HEK293 (cell line): ENCODE data around the gene TMCC2.
A peak's percentile ranks its signal among the peaks of the same experiment; 100 is the strongest.

Experiments
- CTCF ChIA-PET: fragments of 350-600 bp; formaldehyde crosslinking; extraction: SDS; loops from one replicate; lab custom pipeline; 2021; ENCODE audit warnings: antibody characterized with exemption; lab: Yijun Ruan, JAX
- POLR2A ChIA-PET: fragments of 300-600 bp; formaldehyde crosslinking; extraction: SDS; loops from one replicate; lab custom pipeline; 2020; ENCODE audit warnings: antibody characterized with exemption, inconsistent platforms; lab: Yijun Ruan, JAX
- H3K27ac ChIP-seq: fragments of 200-500 bp; sonication (Bioruptor generic); 2 replicates; pipeline ENCODE4 v1.5.1; 2014; ENCODE audit warnings: low read depth, low read length, control low read depth, inconsistent platforms; ENCODE audit errors: extremely low read depth
- H3K36me3 ChIP-seq, 2 experiments: fragments of 200-500 bp in 1 of 2; sonication (Bioruptor generic) in 1 of 2; 1 replicate in 1 of 2; 2 replicates in 1 of 2; pipeline ENCODE4 v1.5.1; 2014 to 2017; ENCODE audit warnings: inconsistent platforms in 2 of 2, low read length in 2 of 2; ENCODE audit not compliant: control insufficient read depth in 2 of 2, insufficient read depth in 1 of 2
- H3K4me1 ChIP-seq: fragments of 200-500 bp; sonication (Bioruptor generic); 2 replicates; pipeline ENCODE4 v1.5.1; 2014; ENCODE audit warnings: mild to moderate bottlenecking, low read length, inconsistent platforms; ENCODE audit not compliant: control insufficient read depth, insufficient read depth
- H3K4me3 ChIP-seq: 2 replicates; pipeline ENCODE4 v1.5.1; 2011; ENCODE audit warnings: low read depth, mild to moderate bottlenecking, control low read depth, low read length, moderate library complexity
- H3K9me3 ChIP-seq: fragments of 200-500 bp; sonication (Bioruptor generic); 2 replicates; pipeline ENCODE4 v1.5.1; 2014; ENCODE audit warnings: low read depth, low read length, inconsistent platforms; ENCODE audit not compliant: control insufficient read depth, insufficient read depth
- KLF10 ChIP-seq: fragments of 450-650 bp; IDR thresholded peaks from 2 replicates; pipeline ENCODE4 v1.5.1; 2018; ENCODE audit warnings: missing biosample characterization, mild to moderate bottlenecking, missing genetic modification characterization
- OVOL3 ChIP-seq: fragments of 450-650 bp; formaldehyde crosslinking; IDR thresholded peaks from 2 replicates; pipeline ENCODE4 v1.5.1; 2016; ENCODE audit warnings: missing biosample characterization, missing genetic modification characterization
- RBAK ChIP-seq: fragments of 450-650 bp; formaldehyde crosslinking; IDR thresholded peaks from 2 replicates; pipeline ENCODE4 v1.5.1; 2016; ENCODE audit warnings: missing biosample characterization, missing genetic modification characterization
- SCRT1 ChIP-seq: fragments of 450-650 bp; formaldehyde crosslinking; IDR thresholded peaks from 2 replicates; pipeline ENCODE4 v1.5.1; 2016; ENCODE audit warnings: missing biosample characterization, missing genetic modification characterization, borderline replicate concordance
- SCRT2 ChIP-seq: fragments of 450-650 bp; formaldehyde crosslinking; IDR thresholded peaks from 2 replicates; pipeline ENCODE4 v1.5.1; 2016; ENCODE audit warnings: missing biosample characterization, missing genetic modification characterization
- SETDB1 ChIP-seq: IDR thresholded peaks from one replicate; pipeline ENCODE4 v1.6.1; 2017; ENCODE audit warnings: mild to moderate bottlenecking, low read length, moderate library complexity, mixed read lengths; ENCODE audit not compliant: insufficient read length
- ZIC2 ChIP-seq: fragments of 450-650 bp; formaldehyde crosslinking; IDR thresholded peaks from 2 replicates; pipeline ENCODE4 v1.5.1; 2016; ENCODE audit warnings: missing biosample characterization, missing genetic modification characterization
- ZNF274 ChIP-seq, 2 experiments: fragments of 200-500 bp in 1 of 2; fragments of 450-650 bp in 1 of 2; sonication (Bioruptor generic) in 1 of 2; formaldehyde crosslinking in 1 of 2; IDR thresholded peaks; 2 replicates each; pipeline versions ENCODE4 v1.5.1 to v1.6.1; 2014 to 2016; ENCODE audit warnings: borderline replicate concordance in 1 of 2, inconsistent platforms in 1 of 2, low read length in 1 of 2, missing biosample characterization in 1 of 2, missing genetic modification characterization in 1 of 2
- ZNF518A ChIP-seq: fragments of 450-650 bp; formaldehyde crosslinking; conservative IDR thresholded peaks from 2 replicates; pipeline ENCODE4 v1.5.1; 2016; ENCODE audit warnings: low read depth, missing biosample characterization, missing genetic modification characterization
- ZNF544 ChIP-seq: fragments of 450-650 bp; formaldehyde crosslinking; IDR thresholded peaks from 2 replicates; pipeline ENCODE4 v1.5.0; 2017; ENCODE audit warnings: missing biosample characterization, missing genetic modification characterization
- ZNF555 ChIP-seq: fragments of 450-650 bp; formaldehyde crosslinking; conservative IDR thresholded peaks from 2 replicates; pipeline ENCODE4 v1.5.1; 2017; ENCODE audit warnings: missing biosample characterization, mild to moderate bottlenecking, missing genetic modification characterization, inconsistent platforms
- ZNF560 ChIP-seq: fragments of 450-650 bp; formaldehyde crosslinking; IDR thresholded peaks from 2 replicates; pipeline ENCODE4 v1.5.1; 2017; ENCODE audit warnings: missing biosample characterization, missing genetic modification characterization, borderline replicate concordance
- ZNF76 ChIP-seq: fragments of 450-650 bp; formaldehyde crosslinking; IDR thresholded peaks from 2 replicates; pipeline ENCODE4; 2016; ENCODE audit warnings: low read depth, missing biosample characterization, missing genetic modification characterization, borderline replicate concordance
- ZSCAN16 ChIP-seq: fragments of 450-650 bp; formaldehyde crosslinking; IDR thresholded peaks from 2 replicates; pipeline ENCODE4 v1.5.1; 2016; ENCODE audit warnings: missing biosample characterization, missing genetic modification characterization
- TF ChIP-seq, protein P1 (sequence below): fragments of 450-650 bp; formaldehyde crosslinking; IDR thresholded peaks from 2 replicates; pipeline ENCODE4 v1.5.1; 2016; ENCODE audit warnings: missing biosample characterization, missing genetic modification characterization

The TMCC2 gene

GRCh38 chr1:205271277-205271676, 43.5 kb downstream of the TMCC2 start:
- no peak overlapping the region for H3K4me3 ChIP-seq
- H3K9me3 ChIP-seq = no peaks in the 10 kb centered on the region
- ChIA-PET POLR2A (interaction anchor here (0.7 to 1.5 kb wide), 4 partner anchors 13 to 95 kb away, joined by 3 to 4 read pairs (median 4); no protein-coding TSS in a partner anchor), CTCF (interaction anchor here (0.6 to 11.8 kb wide), 13 partner anchors 11 to 253 kb away, joined by 3 to 669 read pairs (median 8); partner anchors contain the start of gene NUAK2)
- peaks cover 5% of the 10 kb centered on the region; the same call in 1 of the 2 replicates for H3K4me1 ChIP-seq
- H3K36me3 ChIP-seq = peaks cover 0 to 16% of the 10 kb centered on the region in 2 experiments; a peak in 1 of 3 replicates
- H3K27ac ChIP-seq = no peak overlapping the region
- TF ChIP-seq, protein P1, sequence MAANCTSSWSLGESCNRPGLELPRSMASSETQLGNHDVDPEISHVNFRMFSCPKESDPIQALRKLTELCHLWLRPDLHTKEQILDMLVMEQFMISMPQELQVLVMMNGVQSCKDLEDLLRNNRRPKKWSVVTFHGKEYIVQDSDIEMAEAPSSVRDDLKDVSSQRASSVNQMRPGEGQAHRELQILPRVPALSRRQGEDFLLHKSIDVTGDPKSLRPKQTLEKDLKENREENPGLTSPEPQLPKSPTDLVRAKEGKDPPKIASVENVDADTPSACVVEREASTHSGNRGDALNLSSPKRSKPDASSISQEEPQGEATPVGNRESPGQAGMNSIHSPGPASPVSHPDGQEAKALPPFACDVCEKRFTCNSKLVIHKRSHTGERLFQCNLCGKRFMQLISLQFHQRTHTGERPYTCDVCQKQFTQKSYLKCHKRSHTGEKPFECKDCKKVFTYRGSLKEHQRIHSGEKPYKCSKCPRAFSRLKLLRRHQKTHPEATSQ (tag by site-specific recombination) = no peak
- TF ChIP-seq ZSCAN16 (no peak), ZNF544 (tag by site-specific recombination) (no peak), ZNF518A (tag by site-specific recombination) (no peak), OVOL3 (tag by site-specific recombination) (no peak), ZNF555 (tag by site-specific recombination) (no peak), ZNF560 (no peak), SETDB1 (no peak), SCRT1 (no peak), SCRT2 (tag by site-specific recombination) (no peak)

GRCh38 chr1:205271745-205272144, 44.0 kb downstream of the TMCC2 start:
- Histone ChIP-seq H3K4me1 (no peaks in the 10 kb centered on the region; the same call in 1 of the 2 replicates), H3K4me3 (no peak overlapping the region), H3K27ac (no peak overlapping the region), H3K9me3 (no peaks in the 10 kb centered on the region), H3K36me3 (peaks cover 0 to 16% of the 10 kb centered on the region in 2 experiments; a peak in 1 of 3 replicates)
- TF ChIP-seq ZIC2 (tag by site-specific recombination) (0 out of 2 replicates have a peak, but pooled peaks have one; percentile 22), RBAK (tag by site-specific recombination) (no peak), KLF10 (tag by site-specific recombination) (no peak), SCRT2 (tag by site-specific recombination) (0 out of 2 replicates have a peak, but pooled peaks have one; percentile 10), ZNF76 (tag by site-specific recombination) (no peak), ZNF274 (IDR thresholded peaks at IDR 0.05; ENCODE audit: low read length) (no peak), ZNF274 (tag by site-specific recombination; IDR thresholded peaks at IDR 0.05; ENCODE audit: borderline replicate concordance) (no peak)
- CTCF ChIA-PET = interaction anchor here (0.7 to 11.8 kb wide), 13 partner anchors 11 to 261 kb away, joined by 3 to 669 read pairs (median 12); partner anchors contain the start of gene NUAK2
- POLR2A ChIA-PET = interaction anchor here (0.7 to 1.5 kb wide), 5 partner anchors 13 to 94 kb away, joined by 3 to 4 read pairs (median 4); no protein-coding TSS in a partner anchor
